ENCODE measurements around the gene ZNF331.

The ZNF331 gene

DNA sequence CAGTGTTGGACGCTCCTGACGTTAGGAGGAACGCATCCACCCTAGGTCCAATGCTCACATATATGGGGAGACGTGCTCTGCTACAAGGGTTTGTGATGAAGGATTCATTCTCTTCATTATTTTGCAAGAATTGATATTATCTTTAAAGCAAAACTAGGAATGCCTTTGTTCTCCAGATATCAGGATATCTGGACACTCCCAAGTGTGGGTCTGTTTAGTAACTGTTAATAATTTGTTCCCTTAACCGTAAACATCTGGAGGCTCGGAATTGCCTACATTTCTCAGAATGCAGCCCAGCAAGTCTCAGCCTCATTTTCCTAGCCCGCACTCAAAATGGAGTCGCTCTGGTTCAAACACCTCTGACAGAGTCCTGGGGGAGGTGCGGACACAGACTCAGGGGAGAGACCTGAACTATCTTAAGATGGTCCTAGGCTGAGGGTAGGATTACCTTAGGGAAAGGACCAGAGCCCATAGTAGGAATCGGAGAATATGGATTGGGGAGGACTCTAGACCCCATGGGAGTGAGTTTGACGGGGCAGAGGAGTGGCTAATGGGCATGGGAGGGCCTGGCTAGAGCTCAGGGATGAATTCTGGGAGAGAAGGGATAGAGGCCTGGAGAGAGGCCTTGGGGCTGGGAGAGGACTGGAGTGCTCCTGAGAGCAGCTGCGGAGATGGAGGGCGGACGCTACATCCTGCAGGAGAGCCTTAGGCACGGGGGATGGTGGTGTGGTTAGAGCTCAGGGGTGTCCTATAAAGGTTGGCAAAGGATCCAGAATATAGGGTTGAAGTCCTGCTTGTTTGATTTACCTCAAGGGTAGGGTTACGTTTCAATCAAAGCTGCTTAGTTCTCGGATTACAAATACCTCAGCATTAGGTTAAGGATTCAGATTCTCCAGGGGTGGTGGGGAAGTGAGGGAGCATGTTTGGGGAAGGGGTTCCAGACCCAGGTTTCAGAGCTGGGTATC is 43.2 kb downstream of the ZNF331 start:
- H3K27ac ChIP-seq: no peak overlapping the region
- TF ChIP-seq ZFX (IDR thresholded peaks at IDR 0.05): no peak
- TF ChIP-seq, protein P1, sequence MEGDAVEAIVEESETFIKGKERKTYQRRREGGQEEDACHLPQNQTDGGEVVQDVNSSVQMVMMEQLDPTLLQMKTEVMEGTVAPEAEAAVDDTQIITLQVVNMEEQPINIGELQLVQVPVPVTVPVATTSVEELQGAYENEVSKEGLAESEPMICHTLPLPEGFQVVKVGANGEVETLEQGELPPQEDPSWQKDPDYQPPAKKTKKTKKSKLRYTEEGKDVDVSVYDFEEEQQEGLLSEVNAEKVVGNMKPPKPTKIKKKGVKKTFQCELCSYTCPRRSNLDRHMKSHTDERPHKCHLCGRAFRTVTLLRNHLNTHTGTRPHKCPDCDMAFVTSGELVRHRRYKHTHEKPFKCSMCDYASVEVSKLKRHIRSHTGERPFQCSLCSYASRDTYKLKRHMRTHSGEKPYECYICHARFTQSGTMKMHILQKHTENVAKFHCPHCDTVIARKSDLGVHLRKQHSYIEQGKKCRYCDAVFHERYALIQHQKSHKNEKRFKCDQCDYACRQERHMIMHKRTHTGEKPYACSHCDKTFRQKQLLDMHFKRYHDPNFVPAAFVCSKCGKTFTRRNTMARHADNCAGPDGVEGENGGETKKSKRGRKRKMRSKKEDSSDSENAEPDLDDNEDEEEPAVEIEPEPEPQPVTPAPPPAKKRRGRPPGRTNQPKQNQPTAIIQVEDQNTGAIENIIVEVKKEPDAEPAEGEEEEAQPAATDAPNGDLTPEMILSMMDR (conservative IDR thresholded peaks at IDR 0.05): no peak

- TF ChIP-seq, protein P1 (conservative IDR thresholded peaks at IDR 0.05): no peak
- TF ChIP-seq ZFX (IDR thresholded peaks at IDR 0.05): no peak
- no peak overlapping the region for H3K27ac ChIP-seq
Observed at GRCh38 chr19:53581871-53582279, 43.9 kb downstream of the ZNF331 start.

- no peak for TF ChIP-seq ZFX (IDR thresholded peaks at IDR 0.05)
- TF ChIP-seq, protein P1 (conservative IDR thresholded peaks at IDR 0.05): no peak
- H3K27ac ChIP-seq: no peak overlapping the region
Observed at GRCh38 chr19:53583181-53583580, 45.2 kb downstream of the ZNF331 start.

- no peak overlapping the region for H3K27ac ChIP-seq
- TF ChIP-seq, protein P1 (conservative IDR thresholded peaks at IDR 0.05): no peak
- TF ChIP-seq ZFX (IDR thresholded peaks at IDR 0.05): no peak
Observed at GRCh38 chr19:53586277-53586691, 48.3 kb downstream of the ZNF331 start.

DNA sequence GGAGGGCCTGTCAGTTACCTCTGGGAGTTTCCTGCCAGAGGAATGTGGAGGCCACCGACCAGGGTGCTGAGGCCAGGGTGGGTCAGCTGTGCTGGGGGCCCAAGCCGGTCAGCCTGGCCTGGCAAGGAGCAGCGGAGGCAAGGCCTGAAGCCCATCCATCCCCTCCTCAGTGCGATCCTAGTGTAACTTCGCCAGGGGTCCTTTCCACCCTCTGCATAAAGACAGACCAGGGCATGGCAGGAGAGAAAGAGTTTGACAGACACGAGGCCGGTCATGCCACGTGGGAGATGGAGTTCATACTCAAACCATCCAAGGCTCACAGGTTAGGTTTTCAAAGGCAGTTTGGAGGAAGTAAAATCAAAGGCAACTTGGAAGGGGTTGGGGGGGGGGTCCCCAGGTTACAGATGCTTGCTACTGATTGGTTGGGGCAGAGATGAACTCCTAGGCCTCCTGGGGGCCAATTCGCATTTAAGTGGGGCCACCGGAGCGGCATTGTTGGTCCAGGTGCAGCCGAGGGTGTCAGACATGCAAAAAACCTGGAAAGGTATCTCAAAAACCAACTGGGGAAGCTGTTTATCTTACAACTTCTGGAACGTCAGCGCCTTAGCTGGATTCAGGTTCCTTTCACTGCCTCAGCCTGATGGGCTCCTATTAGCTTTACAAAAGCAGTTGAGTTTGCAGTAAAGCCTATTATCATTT is 57.0 kb downstream of the ZNF331 start:
- H3K27ac ChIP-seq: no peak overlapping the region
- TF ChIP-seq, protein P1 (conservative IDR thresholded peaks at IDR 0.05): no peak
- TF ChIP-seq ZFX (IDR thresholded peaks at IDR 0.05): no peak

GRCh38 chr19:53595510-53595867 is 57.5 kb downstream of the ZNF331 start:
- no peak overlapping the region for H3K27ac ChIP-seq
- TF ChIP-seq ZFX (IDR thresholded peaks at IDR 0.05): no peak
- TF ChIP-seq, protein P1 (conservative IDR thresholded peaks at IDR 0.05): no peak

DNA sequence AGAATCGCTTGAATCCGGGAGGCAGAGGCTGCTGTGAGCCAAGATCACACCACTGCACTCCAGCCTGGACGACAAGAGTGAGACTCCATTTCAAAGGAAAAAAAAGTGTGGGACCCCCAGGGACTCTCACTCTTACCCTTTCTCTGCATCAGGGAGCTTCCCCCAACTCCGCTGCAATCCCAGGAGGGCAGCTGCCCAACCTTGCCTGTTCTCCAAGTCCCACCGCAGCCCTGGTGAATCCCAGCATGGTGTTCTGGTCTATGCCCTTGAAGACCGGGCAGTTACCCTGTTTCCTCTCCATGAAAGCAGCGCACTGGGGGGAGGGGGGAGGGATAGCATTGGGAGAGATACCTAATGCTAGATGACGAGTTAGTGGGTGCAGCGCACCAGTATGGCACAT is 58.1 kb downstream of the ZNF331 start:
- no peak overlapping the region for H3K27ac ChIP-seq
- TF ChIP-seq ZFX (IDR thresholded peaks at IDR 0.05): no peak
- TF ChIP-seq, protein P1 (conservative IDR thresholded peaks at IDR 0.05): no peak

Measured in C4-2B (cell line).